T-cell (primary cell): ENCODE data around the gene ACP1. TPM values are rescaled to one million over a fixed set of nuclear protein-coding genes. Genes with fewer than 3 reads are reported as not detected.

Experiments used
- ATAC-seq, 4 experiments: fragments of 200-7000 bp in 3 of 4; fragments of 150-1000 bp in 1 of 4; cut with Tn5 transposase; replicated peaks in 1 of 4; 1 replicate in 3 of 4; 2 replicates in 1 of 4; pipeline ENCODE4 v1.10.0; 2021; ENCODE audit warnings: moderate library complexity in 3 of 4, mild to moderate bottlenecking in 2 of 4, moderate number of reproducible peaks in 1 of 4
- CTCF ChIA-PET, 2 donors: fragments of 300-600 bp; sonication (Branson Sonifier 250); formaldehyde crosslinking; loops; one replicate each; lab custom pipeline; 2022; ENCODE audit warnings: antibody characterized with exemption in 2 of 2; lab: Charles Lee
- POLR2A ChIA-PET, 2 donors: fragments of 300-600 bp; sonication (Branson Sonifier 250); formaldehyde crosslinking; loops; one replicate each; lab custom pipeline; 2022; ENCODE audit warnings: antibody characterized with exemption in 2 of 2; lab: Charles Lee
- DNase-seq, 35 experiments: peaks; one replicate each; pipeline versions ENCODE4 v3.0.0 to v3.0.0-alpha.2; 2013 to 2023
- H3K27ac ChIP-seq: one replicate; pipeline ENCODE4 v1.5.1; 2013; ENCODE audit warnings: low read length
- H3K27me3 ChIP-seq, 2 experiments: replicated peaks in 1 of 2; 1 replicate in 1 of 2; 2 replicates in 1 of 2; pipeline versions ENCODE4 v1.6.1 to v1.7.0; 2013; ENCODE audit warnings: low read length in 1 of 2, mixed read lengths in 1 of 2; ENCODE audit not compliant: control insufficient read depth in 2 of 2, insufficient read depth in 2 of 2; ENCODE audit errors: extremely low read depth in 1 of 2
- H3K36me3 ChIP-seq, 2 donors: 1 replicate in 1 of 2; 2 replicates in 1 of 2; pipeline versions ENCODE4 v1.6.1 to v1.7.0; 2013; ENCODE audit warnings: low read length in 1 of 2; ENCODE audit not compliant: control insufficient read depth in 2 of 2, insufficient read depth in 1 of 2; ENCODE audit errors: extremely low read depth in 1 of 2
- H3K4me1 ChIP-seq, 2 experiments: 1 replicate in 1 of 2; 2 replicates in 1 of 2; pipeline versions ENCODE4 v1.6.1 to v1.7.0; 2013; ENCODE audit warnings: low read length in 2 of 2, mixed read lengths in 1 of 2; ENCODE audit not compliant: insufficient read depth in 2 of 2, control insufficient read depth in 1 of 2; ENCODE audit errors: extremely low read depth in 1 of 2
- H3K4me3 ChIP-seq, 2 donors: 1 replicate in 1 of 2; 2 replicates in 1 of 2; pipeline versions ENCODE4 v1.5.1 to v1.7.0; 2013; ENCODE audit warnings: mild to moderate bottlenecking in 2 of 2, low read length in 1 of 2, moderate library complexity in 1 of 2; ENCODE audit not compliant: control insufficient read depth in 1 of 2; ENCODE audit errors: extremely low read depth in 1 of 2
- H3K9me3 ChIP-seq: 2 replicates; pipeline ENCODE4 v1.7.0; 2013
- H3K27ac Mint-ChIP-seq, 2 donors: one replicate each; pipeline ENCODE4 v1.8.0; 2020 to 2021; ENCODE audit warnings: mild to moderate bottlenecking in 2 of 2, mixed read lengths in 2 of 2
- H3K27me3 Mint-ChIP-seq, 2 donors: one replicate each; pipeline ENCODE4 v1.8.0; 2021 to 2022; ENCODE audit warnings: mixed read lengths in 2 of 2
- H3K36me3 Mint-ChIP-seq: one replicate; pipeline ENCODE4 v1.8.0; 2021; ENCODE audit warnings: mixed read lengths
- H3K4me1 Mint-ChIP-seq, 3 donors: one replicate each; pipeline ENCODE4 v1.8.0; 2020 to 2022; ENCODE audit warnings: mixed read lengths in 3 of 3, mild to moderate bottlenecking in 1 of 3
- H3K4me3 Mint-ChIP-seq, 3 donors: one replicate each; pipeline ENCODE4 v1.8.0; 2020 to 2022; ENCODE audit warnings: mild to moderate bottlenecking in 3 of 3, mixed read lengths in 3 of 3, moderate library complexity in 3 of 3
- H3K9me3 Mint-ChIP-seq, 3 donors: one replicate each; pipeline ENCODE4 v1.8.0; 2020 to 2022; ENCODE audit warnings: mixed read lengths in 3 of 3
- WGBS: methylation state at CpG from one replicate; pipeline ENCODE4 v1.1.5; 2013; ENCODE audit warnings: missing lambda C conversion rate; ENCODE audit not compliant: insufficient coverage; 5-methylcytosine and 5-hydroxymethylcytosine counted together
- total RNA-seq, 35 experiments: library from RNA in 6 of 35; stranded (reverse) in 6 of 35; fragments of 120-200 nt in 1 of 35; gene quantifications; one replicate each; pipeline versions ENCODE4 v1.2.1 to v1.2.4 and lab custom pipeline; 2013 to 2026

Gene ACP1
- total RNA-seq, 5 donors from 2014 or later (not counting 1 experiment from before 2014, with no cell fraction given): 70.0 to 88.4 (median 85.5) TPM

DNA sequence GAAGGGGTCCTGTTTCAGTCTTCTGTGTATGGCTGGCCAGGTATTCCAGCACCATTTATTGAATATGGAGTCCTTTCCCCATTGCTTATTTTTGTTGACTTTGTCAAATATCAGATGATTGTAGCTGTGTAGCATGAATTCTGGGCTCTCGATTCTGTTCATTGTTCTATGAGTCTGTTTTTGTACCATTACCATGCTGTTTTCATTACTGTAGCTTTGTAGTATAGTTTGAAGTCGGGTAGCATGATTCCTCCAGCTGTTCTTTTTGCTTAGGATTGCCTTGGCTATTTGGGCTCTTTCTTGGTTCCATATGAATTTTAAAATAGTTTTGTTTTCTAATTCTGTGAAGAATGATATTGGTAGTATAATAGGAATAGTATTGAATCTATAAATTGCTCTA, 6.9 kb upstream of the ACP1 start:
- no peak for DNase-seq
- Histone ChIP-seq H3K36me3 (no peaks in the 10 kb centered on the region), H3K27ac (no peak overlapping the region), H3K27me3 (no peaks in the 10 kb centered on the region), H3K9me3 (peaks cover 2% of the 10 kb centered on the region), H3K4me3 (no peak overlapping the region), H3K4me1 (no peaks in the 10 kb centered on the region)
- no peak for ATAC-seq
- Mint-ChIP-seq H3K36me3 (peaks cover 17% of the 10 kb centered on the region), H3K27me3 (no peaks in the 10 kb centered on the region), H3K4me3 (no peak overlapping the region), H3K27ac (no peak overlapping the region), H3K4me1 (peaks cover 0 to 17% (median 14%) of the 10 kb centered on the region in 3 donors), H3K9me3 (peaks cover 0 to 17% (median 5%) of the 10 kb centered on the region in 3 donors)
- WGBS: 100% methylated on average over 1 of the region's 2 CpGs
- CTCF ChIA-PET: interaction anchor here in 1 of 2 donors (0.9 to 1.4 kb wide), 2 partner anchors 11 to 13 kb away, joined by 3 to 4 read pairs; no protein-coding TSS in a partner anchor
- POLR2A ChIA-PET: no interaction called here

DNA sequence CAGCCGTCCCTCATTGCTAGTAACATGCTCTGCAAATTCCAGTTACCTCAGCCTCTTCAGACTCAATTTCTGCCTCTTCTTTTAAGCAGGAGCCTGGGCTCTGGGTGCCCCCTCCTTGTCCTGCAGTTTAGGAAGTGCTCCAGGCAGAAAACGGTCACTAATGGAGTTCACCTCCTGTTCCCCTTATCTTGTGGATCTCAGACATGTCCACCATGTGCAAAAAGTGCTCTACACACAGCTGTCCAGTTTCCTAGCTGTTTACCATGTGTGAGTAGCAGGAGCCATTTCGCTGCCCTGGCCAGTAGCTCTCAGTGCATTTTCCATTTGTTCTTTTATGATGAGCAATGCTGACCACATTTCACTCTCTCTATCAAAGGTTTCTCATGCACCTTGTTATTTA, 5.8 kb upstream of the ACP1 start:
- H3K9me3 ChIP-seq: peaks cover 2% of the 10 kb centered on the region
- WGBS: 93% methylated on average over 2 of the region's 3 CpGs
- no peak overlapping the region for H3K4me3 ChIP-seq
- Mint-ChIP-seq H3K4me3 (no peak overlapping the region), H3K4me1 (peaks cover 0 to 23% (median 19%) of the 10 kb centered on the region in 3 donors), H3K9me3 (peaks cover 0 to 17% (median 5%) of the 10 kb centered on the region in 3 donors), H3K27ac (no peak overlapping the region), H3K36me3 (peaks cover 17% of the 10 kb centered on the region), H3K27me3 (no peaks in the 10 kb centered on the region)
- H3K36me3 ChIP-seq: no peaks in the 10 kb centered on the region
- H3K4me1 ChIP-seq: peaks cover 3 to 10% of the 10 kb centered on the region in 2 experiments
- H3K27me3 ChIP-seq: no peaks in the 10 kb centered on the region
- DNase-seq (no peak), ATAC-seq (no peak)
- H3K27ac ChIP-seq: no peak overlapping the region
- CTCF ChIA-PET: interaction anchor here in 1 of 2 donors (1.4 kb wide), 1 partner anchor 12 kb away, joined by 4 read pairs; no protein-coding TSS in a partner anchor
- POLR2A ChIA-PET: no interaction called here

DNA sequence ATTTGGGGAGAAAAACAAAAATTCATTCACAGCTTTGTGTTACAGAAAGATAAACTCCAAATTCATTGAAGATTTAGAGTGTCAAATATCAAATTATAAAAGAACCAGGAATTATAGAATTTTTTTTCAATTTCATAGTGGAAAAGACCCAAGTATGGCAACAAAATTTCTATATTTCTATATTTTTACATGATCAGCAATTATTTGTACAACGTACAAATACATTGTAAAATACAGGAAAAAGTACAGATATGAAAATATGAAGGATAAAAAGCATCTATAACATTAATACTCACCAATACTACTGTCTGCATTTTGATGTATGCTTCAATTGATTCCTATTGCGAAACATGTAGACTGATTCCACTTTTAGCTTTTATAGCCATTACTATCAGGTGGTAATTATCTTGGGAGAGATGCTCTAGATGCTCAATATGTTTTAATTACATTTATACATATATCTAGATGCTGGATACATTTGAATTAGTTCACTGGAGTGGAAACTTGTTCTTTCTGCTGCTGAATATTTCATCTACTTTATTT, 4.9 kb upstream of the ACP1 start:
- H3K4me3 Mint-ChIP-seq: no peak overlapping the region
- peaks cover 0 to 17% (median 5%) of the 10 kb centered on the region in 3 donors for H3K9me3 Mint-ChIP-seq
- H3K4me1 ChIP-seq: peaks cover 3 to 13% of the 10 kb centered on the region in 2 experiments
- ChIA-PET POLR2A (interaction anchor here in 1 of 2 donors (0.6 kb wide), 1 partner anchor 197 kb away, joined by 3 read pairs; no protein-coding TSS in a partner anchor), CTCF (interaction anchor here in 1 of 2 donors (1.0 kb wide), 1 partner anchor 9 kb away, joined by 3 read pairs; no protein-coding TSS in a partner anchor)
- H3K9me3 ChIP-seq: peaks cover 2% of the 10 kb centered on the region
- no peak overlapping the region for H3K27ac ChIP-seq
- DNase-seq (no peak), ATAC-seq (no peak)
- H3K4me1 Mint-ChIP-seq: peaks cover 0 to 25% (median 21%) of the 10 kb centered on the region in 3 donors
- H3K27me3 Mint-ChIP-seq: no peaks in the 10 kb centered on the region
- H3K36me3 Mint-ChIP-seq: peaks cover 17% of the 10 kb centered on the region
- no peaks in the 10 kb centered on the region for H3K36me3 ChIP-seq
- no CpG with 5 or more reads among the region's 2 CpGs for WGBS
- no peak overlapping the region for H3K4me3 ChIP-seq
- H3K27me3 ChIP-seq: no peaks in the 10 kb centered on the region
- no peak overlapping the region for H3K27ac Mint-ChIP-seq

DNA sequence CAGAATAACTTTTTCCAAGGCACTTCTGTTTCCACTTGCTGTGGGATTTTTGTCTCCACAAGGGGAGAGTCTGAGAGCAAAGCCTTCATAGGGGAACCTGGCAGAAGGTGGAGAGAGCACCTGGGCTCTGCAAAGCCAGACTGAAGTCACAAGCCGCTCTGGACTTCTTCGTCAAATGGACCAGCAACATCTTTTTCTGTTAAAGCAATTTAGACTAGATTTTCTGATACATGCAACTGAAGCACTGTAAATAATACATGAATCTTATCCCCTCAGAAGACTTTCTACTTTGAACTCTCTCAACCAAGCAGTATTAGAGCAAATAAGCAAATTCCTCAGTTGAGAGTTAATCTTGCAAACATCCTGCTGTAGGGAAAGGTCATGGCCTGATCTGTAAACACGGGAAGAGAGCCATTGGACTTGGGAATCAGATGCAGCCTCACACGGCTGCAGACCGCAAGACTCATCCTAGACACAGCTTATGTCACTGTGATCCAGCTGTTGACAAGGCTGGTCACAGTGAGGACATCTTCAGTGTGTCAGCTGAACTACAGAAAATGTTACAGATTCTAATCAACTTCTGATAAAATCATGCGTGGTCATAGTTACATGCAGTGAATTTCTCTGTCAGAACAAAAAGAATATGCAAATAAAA, 4.1 kb upstream of the ACP1 start:
- Mint-ChIP-seq H3K27ac (no peak overlapping the region), H3K9me3 (peaks cover 0 to 17% (median 5%) of the 10 kb centered on the region in 3 donors), H3K4me1 (peaks cover 7 to 31% (median 28%) of the 10 kb centered on the region in 3 donors), H3K36me3 (peaks cover 17% of the 10 kb centered on the region), H3K27me3 (no peaks in the 10 kb centered on the region), H3K4me3 (no peak overlapping the region)
- DNase-seq (no peak), ATAC-seq (no peak)
- Histone ChIP-seq H3K36me3 (no peaks in the 10 kb centered on the region), H3K4me3 (no peak overlapping the region), H3K27me3 (no peaks in the 10 kb centered on the region), H3K4me1 (peaks cover 8 to 20% of the 10 kb centered on the region in 2 experiments), H3K9me3 (peaks cover 2% of the 10 kb centered on the region), H3K27ac (no peak overlapping the region)
- ChIA-PET POLR2A (no interaction called here), CTCF (interaction anchor here in 1 of 2 donors (0.7 to 1.0 kb wide), 2 partner anchors 9 to 374 kb away, joined by 3 read pairs; no protein-coding TSS in a partner anchor)
- 93% methylated on average over 4 of the region's 6 CpGs for WGBS

DNA sequence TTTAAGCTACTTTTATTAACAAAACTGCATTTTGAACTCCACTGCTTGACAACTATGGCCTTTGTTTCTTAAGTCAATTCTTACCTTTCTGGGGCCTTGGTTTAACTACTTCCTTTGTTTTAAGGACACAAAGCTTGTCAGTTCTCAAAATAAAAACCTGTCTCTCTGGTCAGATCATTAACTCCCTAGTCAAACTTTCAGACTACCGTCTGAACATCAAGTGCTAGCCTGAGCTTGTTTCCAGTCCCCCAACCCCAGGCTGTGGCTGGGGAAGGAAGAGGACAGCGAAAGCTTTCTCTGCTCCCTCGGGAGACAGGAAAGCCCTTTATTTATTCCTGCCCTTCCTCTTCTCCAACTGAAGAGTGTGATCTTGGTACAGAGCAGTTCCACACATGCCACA, 2.6 kb upstream of the ACP1 start:
- POLR2A ChIA-PET: interaction anchor here in 1 of 2 donors (0.7 kb wide), 1 partner anchor 99 kb away, joined by 3 read pairs; no protein-coding TSS in a partner anchor
- DNase-seq (no peak), ATAC-seq (no peak)
- H3K4me1 ChIP-seq: peaks cover 19 to 24% of the 10 kb centered on the region in 2 experiments
- peak overlapping the region in 2 of 3 donors; percentile 63 to 92 for H3K4me3 Mint-ChIP-seq
- H3K27me3 Mint-ChIP-seq: no peaks in the 10 kb centered on the region
- H3K36me3 ChIP-seq: no peaks in the 10 kb centered on the region
- CTCF ChIA-PET: interaction anchor here in 1 of 2 donors (0.6 kb wide), 1 partner anchor 10 kb away, joined by 3 read pairs; no protein-coding TSS in a partner anchor
- peak overlapping the region; percentile 68 to 73 for H3K27ac Mint-ChIP-seq
- peaks cover 2% of the 10 kb centered on the region for H3K9me3 ChIP-seq
- no peak overlapping the region for H3K4me3 ChIP-seq
- H3K4me1 Mint-ChIP-seq: peaks cover 15 to 45% (median 41%) of the 10 kb centered on the region in 3 donors
- WGBS: no CpG with 5 or more reads among the region's 3 CpGs
- no peaks in the 10 kb centered on the region for H3K27me3 ChIP-seq
- H3K36me3 Mint-ChIP-seq: peaks cover 21% of the 10 kb centered on the region
- H3K27ac ChIP-seq: no peak overlapping the region
- peaks cover 0 to 16% (median 5%) of the 10 kb centered on the region in 3 donors for H3K9me3 Mint-ChIP-seq

DNA sequence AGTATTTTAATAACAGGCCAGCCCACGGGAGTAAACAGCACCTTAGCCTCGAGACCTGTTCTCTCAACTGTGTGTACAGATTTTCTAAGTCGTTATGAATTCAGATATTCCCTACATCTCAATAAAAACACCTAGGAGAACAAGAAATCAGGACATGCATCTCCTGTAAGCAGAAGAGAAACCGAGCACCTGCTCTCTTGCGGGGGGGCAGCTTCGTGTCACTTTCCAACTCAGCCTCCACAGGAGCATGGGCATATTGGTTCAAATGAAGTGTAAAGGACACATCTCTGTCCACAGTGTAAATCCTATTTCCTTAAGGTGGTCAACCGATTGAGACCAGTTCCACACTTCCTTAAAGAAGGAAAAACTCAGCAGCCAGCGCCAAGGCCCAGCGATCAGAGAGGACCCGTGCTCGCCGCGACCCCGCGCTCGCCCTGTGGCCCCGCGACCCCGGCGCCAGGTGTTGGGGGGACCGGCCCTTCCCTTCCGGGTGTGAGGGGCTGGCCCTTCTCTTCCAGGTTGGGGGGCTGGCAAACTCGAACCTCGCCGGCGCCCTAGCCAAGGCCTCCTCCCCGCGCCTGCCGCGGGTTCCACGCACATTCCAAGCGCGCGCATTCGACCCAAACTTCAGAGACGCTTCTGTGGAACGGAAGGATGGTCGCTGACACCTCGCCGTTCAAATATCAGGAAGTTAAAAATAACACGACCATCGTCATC, 1.6 kb upstream of the ACP1 start:
- H3K27ac Mint-ChIP-seq: peak overlapping the region; percentile 68 to 83
- Histone ChIP-seq H3K27ac (peak overlapping the region; percentile 54), H3K4me1 (peaks cover 19 to 24% of the 10 kb centered on the region in 2 experiments), H3K36me3 (peaks cover 0 to 4% of the 10 kb centered on the region in 2 donors), H3K4me3 (peak overlapping the region; percentile 69 to 92), H3K27me3 (no peaks in the 10 kb centered on the region), H3K9me3 (peaks cover 2% of the 10 kb centered on the region)
- peaks cover 26 to 54% (median 51%) of the 10 kb centered on the region in 3 donors for H3K4me1 Mint-ChIP-seq
- POLR2A ChIA-PET: interaction anchor here in 1 of 2 donors (0.7 kb wide), 1 partner anchor 10 kb away, joined by 3 read pairs; no protein-coding TSS in a partner anchor
- DNase-seq: peak in 2 of 35 experiments; percentile 7 to 18
- H3K36me3 Mint-ChIP-seq: peaks cover 20% of the 10 kb centered on the region
- WGBS: 82% methylated on average over 40 of the region's 42 CpGs
- H3K9me3 Mint-ChIP-seq: peaks cover 0 to 8% (median 5%) of the 10 kb centered on the region in 3 donors
- H3K4me3 Mint-ChIP-seq: peak overlapping the region; percentile 89 to 92 (median 92)
- no peak for ATAC-seq
- H3K27me3 Mint-ChIP-seq: no peaks in the 10 kb centered on the region
- CTCF ChIA-PET: no interaction called here
